ENCODE results near the gene TYW1.
"Not testable (repeated sequence)": the region's sequence is repeated elsewhere in the genome, so short reads cannot be mapped to it uniquely, and the experiment has no call there.

GRCh38 chr7:67198865-67199526 is 202.4 kb downstream of the TYW1 start:
- not testable (repeated sequence) for TF ChIP-seq CTCF (IDR thresholded peaks at IDR 0.05; ENCODE audit: insufficient read depth, low read depth, low read length); EZH2 (IDR thresholded peaks at IDR 0.05; ENCODE audit: insufficient read depth, low read length)
